DOHH2 (cell line): ENCODE measurements around the gene RNF141.

Experiments used
- H3F3A ChIP-seq: fragments of 200-600 bp; sonication (generic), shearing (Covaris generic); 2 replicates; pipeline ENCODE4 v1.6.0; 2016; ENCODE audit warnings: antibody characterized with exemption, mild to moderate bottlenecking; ENCODE audit not compliant: control insufficient read depth, insufficient read depth
- H3K27ac ChIP-seq: fragments of 200-600 bp; sonication (generic); 2 replicates; pipeline ENCODE4 v1.5.1; 2014; ENCODE audit warnings: low read depth, mild to moderate bottlenecking, low read length, moderate library complexity
- H3K27me3 ChIP-seq: fragments of 200-600 bp; sonication (generic); 2 replicates; pipeline ENCODE4 v1.6.1; 2014; ENCODE audit warnings: mild to moderate bottlenecking, low read length, mixed read lengths; ENCODE audit not compliant: control insufficient read depth
- H3K36me3 ChIP-seq: fragments of 200-600 bp; sonication (generic); 2 replicates; pipeline ENCODE4 v1.6.1; 2014; ENCODE audit warnings: mild to moderate bottlenecking, low read length, moderate library complexity, mixed read lengths; ENCODE audit not compliant: control insufficient read depth
- H3K4me1 ChIP-seq: fragments of 200-600 bp; sonication (generic); 2 replicates; pipeline ENCODE4 v1.6.1; 2014; ENCODE audit warnings: mild to moderate bottlenecking, low read length, mixed read lengths; ENCODE audit not compliant: control insufficient read depth
- H3K4me2 ChIP-seq: fragments of 200-600 bp; sonication (generic); 2 replicates; pipeline ENCODE4 v1.6.0; 2014; ENCODE audit warnings: mild to moderate bottlenecking, low read length, moderate library complexity
- H3K4me3 ChIP-seq: fragments of 200-600 bp; sonication (generic); 2 replicates; pipeline ENCODE4 v1.5.1; 2014; ENCODE audit warnings: mild to moderate bottlenecking, low read length, mixed read lengths
- H3K79me2 ChIP-seq: fragments of 200-600 bp; sonication (generic); 2 replicates; pipeline ENCODE4 v1.6.1; 2014; ENCODE audit warnings: mild to moderate bottlenecking, low read length, mixed read lengths; ENCODE audit not compliant: control insufficient read depth
- H3K9me2 ChIP-seq: fragments of 200-600 bp; sonication (generic); replicated peaks from 2 replicates; pipeline ENCODE4 v1.6.1; 2014; ENCODE audit warnings: mild to moderate bottlenecking, low read length, mixed read lengths; ENCODE audit not compliant: control insufficient read depth
- H3K9me3 ChIP-seq: fragments of 200-600 bp; sonication (generic); 2 replicates; pipeline ENCODE4 v1.6.1; 2014; ENCODE audit warnings: antibody characterized with exemption, low read length, mixed read lengths; ENCODE audit not compliant: control insufficient read depth, insufficient read depth
- H4K20me1 ChIP-seq: fragments of 200-600 bp; sonication (generic); 2 replicates; pipeline ENCODE4 v1.6.0; 2014; ENCODE audit warnings: low read depth, mild to moderate bottlenecking, antibody characterized with exemption, low read length, moderate library complexity; ENCODE audit not compliant: control insufficient read depth, insufficient read depth
- CTCF ChIP-seq: fragments of 200-600 bp; sonication (generic); IDR thresholded peaks from one replicate; pipeline ENCODE4 v1.5.1; 2014; ENCODE audit warnings: antibody characterized with exemption, mild to moderate bottlenecking, low read depth, low read length; ENCODE audit not compliant: poor library complexity, severe bottlenecking
- EZH2phosphoT487 ChIP-seq: fragments of 200-600 bp; sonication (generic); IDR thresholded peaks from 2 replicates; pipeline ENCODE4 v1.6.1; 2017; ENCODE audit warnings: borderline replicate concordance, mild to moderate bottlenecking, antibody characterized with exemption, low read length, moderate library complexity, mixed read lengths

The RNF141 gene

GRCh38 chr11:10575346-10576034 lies 34.5 kb upstream of the RNF141 start:
- Histone ChIP-seq H3K79me2 (no peaks in the 10 kb centered on the region), H3K27me3 (peaks cover 2% of the 10 kb centered on the region), H4K20me1 (no peaks in the 10 kb centered on the region), H3K27ac (no peak overlapping the region), H3K4me1 (no peaks in the 10 kb centered on the region; the same call in 1 of the 2 replicates), H3K4me3 (no peak overlapping the region), H3F3A (no peaks in the 10 kb centered on the region), H3K9me3 (no peaks in the 10 kb centered on the region), H3K4me2 (no peak overlapping the region), H3K36me3 (no peaks in the 10 kb centered on the region), H3K9me2 (no peaks in the 10 kb centered on the region)
- TF ChIP-seq CTCF (no peak), EZH2phosphoT487 (no peak)

GRCh38 chr11:10573556-10573955 lies 32.6 kb upstream of the RNF141 start:
- Histone ChIP-seq H4K20me1 (no peaks in the 10 kb centered on the region), H3K4me1 (no peaks in the 10 kb centered on the region; the same call in 1 of the 2 replicates), H3F3A (no peaks in the 10 kb centered on the region), H3K4me3 (no peak overlapping the region), H3K4me2 (no peak overlapping the region), H3K36me3 (no peaks in the 10 kb centered on the region), H3K9me2 (no peaks in the 10 kb centered on the region), H3K9me3 (no peaks in the 10 kb centered on the region), H3K27ac (no peak overlapping the region), H3K79me2 (no peaks in the 10 kb centered on the region), H3K27me3 (peaks cover 2% of the 10 kb centered on the region)
- TF ChIP-seq CTCF (no peak), EZH2phosphoT487 (no peak)

DNA sequence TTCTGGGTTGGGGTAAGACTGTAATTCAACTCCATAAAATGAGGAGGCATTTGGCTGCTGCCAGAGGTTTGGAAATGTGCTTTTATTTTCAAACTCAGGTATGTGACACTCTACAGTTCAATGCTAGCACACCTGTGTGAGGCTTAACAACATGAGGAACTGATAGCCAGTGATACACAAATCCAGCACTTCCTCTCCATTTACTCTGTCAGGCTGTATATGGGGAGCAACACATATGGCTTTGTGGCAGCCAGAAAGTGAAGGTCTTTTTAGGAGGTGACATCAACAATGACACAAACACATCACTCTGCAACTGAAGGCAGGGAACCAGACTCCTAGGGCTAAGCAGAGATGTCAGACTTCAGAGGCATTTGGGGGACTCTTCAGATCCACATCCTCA lies 32.0 kb upstream of the RNF141 start:
- Histone ChIP-seq H3F3A (no peaks in the 10 kb centered on the region), H4K20me1 (no peaks in the 10 kb centered on the region), H3K79me2 (no peaks in the 10 kb centered on the region), H3K27ac (no peak overlapping the region), H3K4me2 (no peak overlapping the region), H3K4me1 (no peaks in the 10 kb centered on the region; the same call in 1 of the 2 replicates), H3K9me2 (no peaks in the 10 kb centered on the region), H3K36me3 (no peaks in the 10 kb centered on the region), H3K27me3 (peaks cover 2% of the 10 kb centered on the region), H3K4me3 (no peak overlapping the region), H3K9me3 (no peaks in the 10 kb centered on the region)
- no peak for TF ChIP-seq EZH2phosphoT487
- TF ChIP-seq CTCF = no peak
